HepG2 (cell line): ENCODE measurements around the gene DIAPH1. TPM values are rescaled to one million over a fixed set of nuclear protein-coding genes. Genes with fewer than 3 reads are reported as not detected.

ENCODE experiments used
- ASH2L ChIP-seq: fragments of 300-600, 200-600 bp; sonication (generic); IDR thresholded peaks from 2 replicates; pipeline ENCODE4 v1.7.0; 2017; ENCODE audit warnings: low read depth, mild to moderate bottlenecking, moderate library complexity, mixed read lengths, low read length; ENCODE audit not compliant: insufficient read length
- CC2D1A ChIP-seq: sonication (generic); formaldehyde crosslinking; IDR thresholded peaks from 2 replicates; pipeline ENCODE4 v1.8.1; 2023; ENCODE audit warnings: mild to moderate bottlenecking, missing genetic modification reagents
- DPF2 ChIP-seq: sonication (generic); formaldehyde crosslinking; IDR thresholded peaks from 2 replicates; pipeline ENCODE4 v1.4.0; 2020; ENCODE audit warnings: mild to moderate bottlenecking, low read depth, missing genetic modification reagents, borderline replicate concordance
- ELF4 ChIP-seq: sonication (generic); formaldehyde crosslinking; IDR thresholded peaks from 2 replicates; pipeline ENCODE4 v1.5.0; 2020; ENCODE audit warnings: missing genetic modification reagents, mild to moderate bottlenecking, moderate library complexity, borderline replicate concordance
- GATAD2A ChIP-seq: IDR thresholded peaks from 2 replicates; pipeline ENCODE4 v1.6.1; 2016
- HNRNPUL1 ChIP-seq: fragments of 200-400 bp; formaldehyde crosslinking; IDR thresholded peaks from 2 replicates; pipeline ENCODE4 v1.6.1; 2017; ENCODE audit warnings: low read depth, mild to moderate bottlenecking, low read length, moderate library complexity
- NR3C1 ChIP-seq: sonication (generic); formaldehyde crosslinking; IDR thresholded peaks from 2 replicates; pipeline ENCODE4 v1.4.0; 2020; ENCODE audit warnings: missing genetic modification reagents
- PPARG ChIP-seq: conservative IDR thresholded peaks from 2 replicates; pipeline ENCODE4 v1.6.1; 2016; ENCODE audit warnings: missing biosample characterization, missing genetic modification reagents
- ZBTB25 ChIP-seq: IDR thresholded peaks from 2 replicates; pipeline ENCODE4 v1.6.1; 2018; ENCODE audit warnings: missing genetic modification reagents
- ZNF318 ChIP-seq: sonication (generic); formaldehyde crosslinking; IDR thresholded peaks from 2 replicates; pipeline ENCODE4 v1.4.0; 2020; ENCODE audit warnings: mild to moderate bottlenecking, missing genetic modification reagents
- polyA plus RNA-seq, 8 experiments: library from polyadenylated mRNA; depleted of rRNA in 3 of 8; stranded (reverse) in 7 of 8; unstranded in 1 of 8; fragments of >200 nt; fragmentation: Illumina TruSeq in 4 of 8; extraction: Trizol in 4 of 8; gene quantifications; 2 replicates each; pipeline versions ENCODE4 v1.2.1 to v1.2.3, GENCODE V29; 2011 to 2016; ENCODE audit warnings: low read depth in 4 of 8, missing spikeins in 1 of 8, mixed read lengths in 1 of 8; ENCODE audit not compliant: insufficient read depth in 1 of 8
- total RNA-seq, 5 experiments: library from RNA; depleted of rRNA; stranded (reverse); fragments of >200 nt; fragmentation: Illumina TruSeq; extraction: Trizol; gene quantifications; 2 replicates each; pipeline ENCODE4 v1.2.3, GENCODE V29; 2016; ENCODE audit warnings: low read depth in 1 of 5
- TF ChIP-seq, protein P1 (sequence below): sonication (generic); formaldehyde crosslinking; IDR thresholded peaks from 2 replicates; pipeline ENCODE4 v1.8.1; 2023; ENCODE audit warnings: mild to moderate bottlenecking, moderate library complexity, missing genetic modification reagents

The DIAPH1 gene
- total and polyA plus RNA-seq, 2 of the 13 experiments (the other 11 are each of a cell fraction or from before 2014, with no cell fraction given) = 25.1 to 33.9 TPM

GRCh38 chr5:141608557-141608956 is 10.2 kb downstream of the DIAPH1 start (continued):
- TF ChIP-seq ZNF318 (CRISPR knock-in tag) = no peak
- TF ChIP-seq PPARG (CRISPR knock-in tag) = 0 out of 2 replicates have a peak, but pooled peaks have one; percentile 17
- no peak for TF ChIP-seq CC2D1A (CRISPR knock-in tag)
- TF ChIP-seq HNRNPUL1 = no peak
- peak; percentile 62 for TF ChIP-seq GATAD2A (CRISPR knock-in tag)
- TF ChIP-seq ZBTB25 (CRISPR knock-in tag) = no peak
- TF ChIP-seq NR3C1 = no peak
- no peak for TF ChIP-seq ELF4
- peak; percentile 61 for TF ChIP-seq ASH2L
- TF ChIP-seq DPF2 = peak; percentile 38; the same call in 1 of the 2 replicates
- TF ChIP-seq, protein P1, sequence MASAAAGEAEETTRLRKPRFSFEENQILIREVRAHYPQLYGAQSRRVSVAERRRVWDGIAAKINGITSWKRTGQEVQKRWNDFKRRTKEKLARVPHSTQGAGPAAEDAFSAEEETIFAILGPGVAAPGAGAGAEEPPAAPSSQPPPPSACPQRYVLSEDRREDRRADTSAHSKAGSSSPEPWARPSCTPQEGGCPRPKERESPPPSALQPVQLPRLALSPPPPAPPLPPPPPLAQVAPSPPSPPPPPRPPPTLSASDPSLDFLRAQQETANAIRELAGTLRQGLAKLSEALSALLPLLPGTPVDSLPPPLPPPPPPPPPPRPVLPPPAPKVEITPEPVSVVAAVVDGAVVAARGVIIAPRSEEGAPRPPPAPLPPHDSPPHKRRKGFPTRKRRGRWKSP = no peak; the same call in 1 of the 2 replicates
